ENCODE results near the gene SPRR1A.

DNA sequence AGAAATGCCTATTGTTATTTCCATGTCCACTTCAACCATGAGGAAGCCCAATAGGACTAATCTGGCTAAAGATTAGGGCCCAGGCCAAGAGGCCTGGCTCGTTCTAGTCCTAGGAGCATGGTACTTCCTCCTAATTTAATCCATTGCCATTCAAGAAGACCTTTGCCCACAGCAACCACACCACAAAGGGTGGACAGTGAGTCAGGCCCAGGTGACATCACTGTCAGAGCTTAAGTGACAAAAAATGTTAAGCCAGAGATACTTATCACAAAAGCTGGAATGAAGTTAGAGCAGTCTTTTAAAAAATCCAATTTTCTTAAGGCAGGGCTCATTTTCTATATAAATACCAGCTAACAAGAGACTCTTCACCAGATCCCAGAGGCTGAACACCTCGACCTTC is 17.5 kb downstream of the SPRR1A start, which contains the start of gene SPRR3:
- TF ChIP-seq, protein P1, sequence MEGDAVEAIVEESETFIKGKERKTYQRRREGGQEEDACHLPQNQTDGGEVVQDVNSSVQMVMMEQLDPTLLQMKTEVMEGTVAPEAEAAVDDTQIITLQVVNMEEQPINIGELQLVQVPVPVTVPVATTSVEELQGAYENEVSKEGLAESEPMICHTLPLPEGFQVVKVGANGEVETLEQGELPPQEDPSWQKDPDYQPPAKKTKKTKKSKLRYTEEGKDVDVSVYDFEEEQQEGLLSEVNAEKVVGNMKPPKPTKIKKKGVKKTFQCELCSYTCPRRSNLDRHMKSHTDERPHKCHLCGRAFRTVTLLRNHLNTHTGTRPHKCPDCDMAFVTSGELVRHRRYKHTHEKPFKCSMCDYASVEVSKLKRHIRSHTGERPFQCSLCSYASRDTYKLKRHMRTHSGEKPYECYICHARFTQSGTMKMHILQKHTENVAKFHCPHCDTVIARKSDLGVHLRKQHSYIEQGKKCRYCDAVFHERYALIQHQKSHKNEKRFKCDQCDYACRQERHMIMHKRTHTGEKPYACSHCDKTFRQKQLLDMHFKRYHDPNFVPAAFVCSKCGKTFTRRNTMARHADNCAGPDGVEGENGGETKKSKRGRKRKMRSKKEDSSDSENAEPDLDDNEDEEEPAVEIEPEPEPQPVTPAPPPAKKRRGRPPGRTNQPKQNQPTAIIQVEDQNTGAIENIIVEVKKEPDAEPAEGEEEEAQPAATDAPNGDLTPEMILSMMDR (IDR thresholded peaks at IDR 0.05; ENCODE audit: insufficient read depth, low read length) = no peak
- TF ChIP-seq POLR2AphosphoS5 (IDR thresholded peaks at IDR 0.05; ENCODE audit: low read depth) = no peak

Data from HL-60 (cell line).